Activated naive CD8-positive, alpha-beta T cell treated with anti-CD3 and anti-CD28 coated beads, Interleukin-2, amount 50 U/mL, for 24 hours (primary cell): ENCODE data around the gene COL19A1.

ENCODE experiments used
- ATAC-seq: fragments of 150-1000 bp; cut with Tn5 transposase; one replicate; pipeline ENCODE4 v1.10.0; 2021
- DNase-seq: peaks from one replicate; pipeline ENCODE4 v3.0.0; 2021
- H3K27ac Mint-ChIP-seq: one replicate; pipeline ENCODE4 v1.8.0; 2021; ENCODE audit warnings: mild to moderate bottlenecking, mixed read lengths
- H3K27me3 Mint-ChIP-seq: one replicate; pipeline ENCODE4 v1.8.0; 2021; ENCODE audit warnings: mixed read lengths
- H3K36me3 Mint-ChIP-seq: one replicate; pipeline ENCODE4 v1.8.0; 2021; ENCODE audit warnings: low read depth, mixed read lengths
- H3K4me1 Mint-ChIP-seq: one replicate; pipeline ENCODE4 v1.8.0; 2021; ENCODE audit warnings: mixed read lengths
- H3K4me3 Mint-ChIP-seq: one replicate; pipeline ENCODE4 v1.8.0; 2021; ENCODE audit warnings: mild to moderate bottlenecking, moderate library complexity, mixed read lengths
- H3K9me3 Mint-ChIP-seq: one replicate; pipeline ENCODE4 v1.8.0; 2021; ENCODE audit warnings: mixed read lengths

Gene COL19A1

GRCh38 chr6:70257768-70258273 is 391.5 kb downstream of the COL19A1 start:
- Mint-ChIP-seq H3K4me3 (no peak overlapping the region), H3K36me3 (no peaks in the 10 kb centered on the region), H3K9me3 (no peaks in the 10 kb centered on the region), H3K4me1 (no peaks in the 10 kb centered on the region), H3K27me3 (no peaks in the 10 kb centered on the region), H3K27ac (no peak overlapping the region)
- DNase-seq (no peak), ATAC-seq (no peak)

DNA sequence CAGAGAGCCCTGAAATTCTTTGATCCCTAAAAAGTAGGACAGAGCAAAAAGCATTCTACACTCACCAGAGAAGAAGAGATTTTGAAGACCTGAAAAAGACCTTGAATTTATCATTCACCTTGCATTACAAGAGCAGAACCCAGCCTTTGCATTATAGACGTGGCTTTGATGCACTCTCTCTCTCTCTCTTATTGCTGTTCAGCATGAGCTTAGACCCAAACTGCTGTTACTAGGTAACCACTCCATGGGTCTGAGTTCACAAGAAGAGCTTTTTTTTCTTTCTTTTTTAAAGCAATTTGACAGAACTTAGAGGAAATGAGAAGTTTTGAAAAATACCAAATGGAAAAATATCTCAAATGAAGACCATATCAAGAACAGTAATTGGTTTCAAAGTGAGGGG is 392.1 kb downstream of the COL19A1 start:
- Mint-ChIP-seq H3K9me3 (no peaks in the 10 kb centered on the region), H3K27ac (no peak overlapping the region), H3K4me1 (no peaks in the 10 kb centered on the region), H3K27me3 (no peaks in the 10 kb centered on the region), H3K4me3 (no peak overlapping the region), H3K36me3 (no peaks in the 10 kb centered on the region)
- DNase-seq: no peak
- no peak for ATAC-seq
